Measurements from ENCODE around the gene WSCD2.

DNA sequence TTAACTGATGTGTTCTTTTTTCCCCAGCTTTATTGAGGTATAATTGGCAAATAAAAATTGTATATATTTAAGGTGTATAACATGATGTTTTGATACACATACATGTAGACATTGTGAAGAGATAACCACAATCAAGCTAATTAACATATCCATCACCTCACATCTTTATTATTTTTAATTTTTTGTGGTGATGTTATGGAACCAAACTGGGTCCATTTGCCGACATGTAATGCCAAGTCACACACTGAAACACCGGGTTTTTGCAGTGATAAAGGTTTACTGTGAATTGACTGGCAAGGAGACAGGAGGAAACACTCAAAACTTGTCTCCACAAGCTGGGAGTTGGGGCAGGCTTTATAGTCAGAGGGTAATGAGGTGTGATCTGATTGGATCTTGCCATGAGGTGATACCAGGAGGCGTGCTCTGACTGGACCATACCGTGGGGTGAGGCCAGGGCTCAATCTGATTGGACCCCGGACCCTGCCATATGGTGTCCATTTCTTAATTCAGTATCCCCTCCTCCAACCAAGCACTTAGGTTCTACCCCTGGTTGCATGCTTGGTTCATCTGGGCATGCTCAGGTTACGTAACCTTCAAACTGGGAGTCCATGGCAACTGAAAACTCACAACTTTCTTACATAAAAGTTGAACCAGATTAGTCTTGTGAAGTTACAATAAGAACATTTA lies 11.8 kb upstream of the WSCD2 start:
- TF ChIP-seq BHLHE40 (IDR thresholded peaks at IDR 0.05; ENCODE audit: borderline replicate concordance): no peak
- no peak for TF ChIP-seq FOXM1 (IDR thresholded peaks at IDR 0.05; ENCODE audit: borderline replicate concordance)
- TF ChIP-seq SP1 (IDR thresholded peaks at IDR 0.05): no peak
- no peak for TF ChIP-seq NFRKB (IDR thresholded peaks at IDR 0.05)
- TF ChIP-seq LEF1 (IDR thresholded peaks at IDR 0.05; ENCODE audit: borderline replicate concordance): no peak
- TF ChIP-seq L3MBTL2 (conservative IDR thresholded peaks at IDR 0.05): no peak
- TF ChIP-seq SUZ12 (IDR thresholded peaks at IDR 0.05): no peak
- TF ChIP-seq FOXK2 (IDR thresholded peaks at IDR 0.05): no peak
- no peak for TF ChIP-seq HDGF (IDR thresholded peaks at IDR 0.05; ENCODE audit: borderline replicate concordance)
- no peak for TF ChIP-seq ELF4 (IDR thresholded peaks at IDR 0.05)
- no peak for TF ChIP-seq FOXA1 (IDR thresholded peaks at IDR 0.05)
- no peak for TF ChIP-seq ARNT (IDR thresholded peaks at IDR 0.05)
- TF ChIP-seq TARDBP (IDR thresholded peaks at IDR 0.05): no peak
- TF ChIP-seq ZNF384 (IDR thresholded peaks at IDR 0.05): no peak

All from HEK293T (cell line).